Sigmoid colon (tissue), 4 donors: ENCODE results near the gene KIAA0586.

ENCODE experiments used
- CTCF ChIP-seq, 4 experiments: fragments of 450-650 bp in 3 of 4; fragments of 200-600 bp in 1 of 4; IDR thresholded peaks; one replicate each; pipeline ENCODE4 v1.5.1; 2016 to 2019; ENCODE audit warnings: antibody characterized with exemption in 4 of 4, mild to moderate bottlenecking in 3 of 4, moderate library complexity in 2 of 4
- EP300 ChIP-seq, 4 donors: sonication (generic); formaldehyde crosslinking; IDR thresholded peaks; one replicate each; pipeline ENCODE4 v1.6.1; 2017; ENCODE audit warnings: antibody characterized with exemption in 4 of 4
- POLR2A ChIP-seq, 2 donors: fragments of 450-650 bp; IDR thresholded peaks; one replicate each; pipeline ENCODE4 v1.6.1; 2016; ENCODE audit warnings: antibody characterized with exemption in 2 of 2, mild to moderate bottlenecking in 2 of 2, moderate library complexity in 2 of 2
- POLR2AphosphoS5 ChIP-seq, 4 donors: sonication (generic); formaldehyde crosslinking; IDR thresholded peaks; one replicate each; pipeline ENCODE4 v1.6.1; 2017; ENCODE audit warnings: antibody characterized with exemption in 4 of 4

- TF ChIP-seq CTCF (IDR thresholded peaks at IDR 0.05) (no peak), POLR2A (IDR thresholded peaks at IDR 0.05) (no peak), POLR2AphosphoS5 (IDR thresholded peaks at IDR 0.05) (no peak), EP300 (IDR thresholded peaks at IDR 0.05) (no peak)
Observed at GRCh38 chr14:58557242-58557641, 129.7 kb downstream of the KIAA0586 start.
